Thyroid gland (tissue), 4 donors: ENCODE results near the gene SCN10A. TPM values are rescaled to one million over a fixed set of nuclear protein-coding genes. Genes with fewer than 3 reads are reported as not detected.

Source experiments
- DNase-seq, 2 donors: peaks; one replicate each; pipeline ENCODE4 v3.0.0-alpha.2; 2019
- H3K27ac ChIP-seq, 3 donors: fragments of 200-600 bp; sonication (generic); 1 replicate in 2 of 3; 2 replicates in 1 of 3; pipeline ENCODE4 v1.5.1; 2016 to 2019; ENCODE audit warnings: mild to moderate bottlenecking in 1 of 3, moderate library complexity in 1 of 3
- H3K27me3 ChIP-seq: fragments of 200-600 bp; sonication (generic); one replicate; pipeline ENCODE4 v1.5.1; 2019
- H3K36me3 ChIP-seq, 2 donors: fragments of 200-600 bp; sonication (generic); one replicate each; pipeline ENCODE4 v1.5.1; 2016 to 2019
- H3K4me1 ChIP-seq, 2 donors: fragments of 200-600 bp; sonication (generic); one replicate each; pipeline ENCODE4 v1.5.1; 2017 to 2019
- H3K4me3 ChIP-seq, 3 donors: fragments of 200-600 bp; sonication (generic); replicated peaks in 1 of 3; 1 replicate in 2 of 3; 2 replicates in 1 of 3; pipeline ENCODE4 v1.5.1; 2016; ENCODE audit warnings: mild to moderate bottlenecking in 1 of 3
- H3K9me3 ChIP-seq: fragments of 200-600 bp; sonication (generic); one replicate; pipeline ENCODE4 v1.5.1; 2017
- CTCF ChIP-seq, 6 experiments: fragments of 200-600 bp in 3 of 6; fragments of 450-650 bp in 3 of 6; sonication (generic) in 3 of 6; IDR thresholded peaks; one replicate each; pipeline ENCODE4 v1.5.1; 2016 to 2019; ENCODE audit warnings: antibody characterized with exemption in 6 of 6, mild to moderate bottlenecking in 2 of 6, inconsistent platforms in 1 of 6, moderate library complexity in 1 of 6
- POLR2A ChIP-seq, 2 donors: fragments of 450-650 bp; IDR thresholded peaks; one replicate each; pipeline ENCODE4 v1.6.1; 2017; ENCODE audit warnings: antibody characterized with exemption in 2 of 2, mild to moderate bottlenecking in 2 of 2, moderate library complexity in 1 of 2
- WGBS, 2 donors: methylation state at CpG; one replicate each; pipeline ENCODE4 v1.1.5; 2017; 5-methylcytosine and 5-hydroxymethylcytosine counted together
- intact Hi-C: fragments of 100-400 bp; cut with DNase I; formaldehyde crosslinking; loops from one replicate; pipeline ENCODE4 v1.15.1; 2023
- total RNA-seq, 4 donors: library from RNA; depleted of rRNA; stranded (reverse); fragments of >200 nt; gene quantifications; one replicate each; pipeline ENCODE4 v1.2.3, GENCODE V29; 2016

Gene SCN10A
- total RNA-seq, 4 donors from 2014 or later: not detected

GRCh38 chr3:38658841-38659240 is 157.2 kb downstream of the SCN10A start:
- DNase-seq: no peak
- 6 to 11% methylated on average over 9 of the region's 9 CpGs for WGBS, 2 donors
- H3K27me3 ChIP-seq: peaks cover 5% of the 10 kb centered on the region
- no peak for TF ChIP-seq CTCF (IDR thresholded peaks at IDR 0.05)
- TF ChIP-seq POLR2A (IDR thresholded peaks at IDR 0.05): no peak
- intact Hi-C loops: no loop called here
- H3K27ac ChIP-seq: no peak overlapping the region
- no peaks in the 10 kb centered on the region for H3K4me1 ChIP-seq
- no peaks in the 10 kb centered on the region for H3K36me3 ChIP-seq
- H3K4me3 ChIP-seq: no peak overlapping the region
- no peaks in the 10 kb centered on the region for H3K9me3 ChIP-seq

GRCh38 chr3:38657369-38657768 is 158.6 kb downstream of the SCN10A start:
- WGBS, 2 donors: 45 to 48% methylated on average over 5 of the region's 5 CpGs
- no peaks in the 10 kb centered on the region for H3K9me3 ChIP-seq
- DNase-seq: no peak
- H3K4me3 ChIP-seq: no peak overlapping the region
- H3K4me1 ChIP-seq: no peaks in the 10 kb centered on the region
- intact Hi-C loops: no loop called here
- TF ChIP-seq POLR2A (IDR thresholded peaks at IDR 0.05): no peak
- no peak for TF ChIP-seq CTCF (IDR thresholded peaks at IDR 0.05)
- no peak overlapping the region for H3K27ac ChIP-seq
- H3K36me3 ChIP-seq: no peaks in the 10 kb centered on the region
- H3K27me3 ChIP-seq: peaks cover 5% of the 10 kb centered on the region

GRCh38 chr3:38655708-38656300 is 160.2 kb downstream of the SCN10A start:
- peaks cover 0 to 5% of the 10 kb centered on the region in 2 donors for H3K4me1 ChIP-seq
- H3K4me3 ChIP-seq: no peak overlapping the region
- WGBS, 2 donors: 10 to 18% methylated on average over 7 of the region's 7 CpGs
- intact Hi-C loops: no loop called here
- DNase-seq: peak in 1 of 2 donors; percentile 11
- no peak overlapping the region for H3K27ac ChIP-seq
- H3K9me3 ChIP-seq: no peaks in the 10 kb centered on the region
- peaks cover 5% of the 10 kb centered on the region for H3K27me3 ChIP-seq
- no peaks in the 10 kb centered on the region for H3K36me3 ChIP-seq
- TF ChIP-seq POLR2A (IDR thresholded peaks at IDR 0.05) (no peak), CTCF (IDR thresholded peaks at IDR 0.05) (peak in 3 of 6 experiments; percentile 29 to 51 (median 37))

- Histone ChIP-seq H3K27ac (no peak overlapping the region), H3K27me3 (peaks cover 5% of the 10 kb centered on the region), H3K4me1 (peaks cover 3 to 15% of the 10 kb centered on the region in 2 donors), H3K9me3 (no peaks in the 10 kb centered on the region), H3K4me3 (no peak overlapping the region), H3K36me3 (no peaks in the 10 kb centered on the region)
- TF ChIP-seq POLR2A (IDR thresholded peaks at IDR 0.05) (no peak), CTCF (IDR thresholded peaks at IDR 0.05) (no peak)
- DNase-seq: no peak
- WGBS, 2 donors: 82 to 85% methylated on average over 6 to 7 of the region's 7 CpGs
- intact Hi-C loops: loop anchor here (5.0 kb wide), 1 partner anchor 132 kb away; no protein-coding TSS in a partner anchor
Observed at GRCh38 chr3:38653685-38654537, 162.1 kb downstream of the SCN10A start.

GRCh38 chr3:38652934-38653333 is 163.1 kb downstream of the SCN10A start:
- no peak for TF ChIP-seq CTCF (IDR thresholded peaks at IDR 0.05)
- TF ChIP-seq POLR2A (IDR thresholded peaks at IDR 0.05): no peak
- no peaks in the 10 kb centered on the region for H3K27me3 ChIP-seq
- 93 to 100% methylated on average over 1 of the region's 1 CpG for WGBS, 2 donors
- DNase-seq: no peak
- H3K4me1 ChIP-seq: peaks cover 7 to 18% of the 10 kb centered on the region in 2 donors
- intact Hi-C loops: loop anchor here (5.0 kb wide), 1 partner anchor 131 kb away; no protein-coding TSS in a partner anchor
- H3K4me3 ChIP-seq: no peak overlapping the region
- no peaks in the 10 kb centered on the region for H3K9me3 ChIP-seq
- no peaks in the 10 kb centered on the region for H3K36me3 ChIP-seq
- H3K27ac ChIP-seq: no peak overlapping the region
